ENCODE data around the gene GNG8. TPM values are rescaled to one million over a fixed set of nuclear protein-coding genes. Genes with fewer than 3 reads are reported as not detected.

Gene GNG8
- total RNA-seq, 2 donors from 2014 or later, result not detected

- no peak for TF ChIP-seq CTCF (IDR thresholded peaks at IDR 0.05)
- no peak for TF ChIP-seq POLR2A (IDR thresholded peaks at IDR 0.05)
- WGBS, 2 donors, result 79 to 88% methylated on average over 3 of the region's 3 CpGs
These were observed 44.1 kb downstream of the GNG8 start for GRCh38 chr19:46591870-46592269.

DNA sequence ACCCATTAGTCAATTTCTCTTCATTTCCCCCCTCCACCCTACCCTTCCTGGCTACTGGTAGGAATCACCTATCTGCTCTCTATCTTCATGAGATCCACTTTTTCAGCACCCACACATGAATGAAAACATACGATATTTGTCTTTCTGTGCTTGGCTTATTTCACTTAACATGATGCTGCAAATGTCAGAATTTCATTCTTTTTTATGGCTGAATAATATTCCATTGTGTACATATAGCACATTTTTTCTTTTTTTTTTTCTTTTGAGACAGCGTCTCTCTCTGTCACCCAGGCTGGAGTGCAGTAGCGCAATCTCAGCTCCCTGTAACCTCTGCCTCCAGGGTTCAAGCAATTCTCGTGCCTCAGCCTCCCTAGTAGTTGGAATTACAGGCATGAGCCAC, 44.7 kb downstream of the GNG8 start:
- Histone ChIP-seq H3K27me3 (no peaks in the 10 kb centered on the region), H3K4me3 (no peak overlapping the region), H3K9me3 (no peaks in the 10 kb centered on the region), H3K4me1 (no peaks in the 10 kb centered on the region), H3K36me3 (replicated peaks in 1 of 2; ENCODE audit: insufficient read depth in 1 of 2, low read depth in 2 of 2) (no peaks in the 10 kb centered on the region), H3K27ac (no peak overlapping the region)
- 94 to 98% methylated on average over 4 of the region's 4 CpGs for WGBS, 2 donors
- intact Hi-C loops (cut with DNase I), result no loop called here
- ATAC-seq (no peak), DNase-seq (no peak)
- TF ChIP-seq POLR2A (IDR thresholded peaks at IDR 0.05), result no peak
- TF ChIP-seq CTCF (IDR thresholded peaks at IDR 0.05), result no peak

More at GRCh38 chr19:46591870-46592269, 44.1 kb downstream of the GNG8 start:
- no peak for DNase-seq
- ATAC-seq, result no peak
- Histone ChIP-seq H3K27me3 (no peaks in the 10 kb centered on the region), H3K36me3 (replicated peaks in 1 of 2; ENCODE audit: insufficient read depth in 1 of 2, low read depth in 2 of 2) (no peaks in the 10 kb centered on the region), H3K27ac (no peak overlapping the region), H3K9me3 (no peaks in the 10 kb centered on the region), H3K4me3 (no peak overlapping the region), H3K4me1 (no peaks in the 10 kb centered on the region)
- intact Hi-C loops (cut with DNase I), result no loop called here

DNA sequence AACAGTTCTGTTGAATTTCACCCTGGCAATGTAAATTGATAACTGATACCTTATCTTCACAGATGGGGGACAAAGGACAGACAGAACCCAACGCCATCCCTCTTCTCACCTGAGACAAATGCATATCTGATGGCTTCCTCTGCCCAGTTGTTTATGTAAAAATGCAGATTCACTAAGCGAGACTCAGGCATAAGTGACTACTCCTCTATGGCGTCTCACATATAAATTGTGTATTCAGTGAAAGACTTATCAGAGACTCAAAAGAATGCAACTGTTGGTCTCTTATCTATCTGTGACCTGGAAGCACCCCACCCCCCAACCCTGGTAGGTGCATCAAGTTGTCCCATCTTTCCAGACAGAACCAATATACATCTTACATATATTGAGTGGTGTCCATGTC, 48.1 kb downstream of the GNG8 start:
- ATAC-seq, result no peak
- intact Hi-C loops (cut with DNase I), result no loop called here
- H3K27ac ChIP-seq, result no peak overlapping the region
- no peak overlapping the region for H3K4me3 ChIP-seq
- WGBS, 2 donors, result 80 to 90% methylated on average over 3 of the region's 3 CpGs
- no peaks in the 10 kb centered on the region for H3K4me1 ChIP-seq
- TF ChIP-seq POLR2A (IDR thresholded peaks at IDR 0.05), result no peak
- TF ChIP-seq CTCF (IDR thresholded peaks at IDR 0.05), result no peak
- no peak for DNase-seq
- no peaks in the 10 kb centered on the region for H3K9me3 ChIP-seq
- H3K27me3 ChIP-seq, result no peaks in the 10 kb centered on the region
- H3K36me3 ChIP-seq (replicated peaks in 1 of 2; ENCODE audit: insufficient read depth in 1 of 2, low read depth in 2 of 2), result no peaks in the 10 kb centered on the region

DNA sequence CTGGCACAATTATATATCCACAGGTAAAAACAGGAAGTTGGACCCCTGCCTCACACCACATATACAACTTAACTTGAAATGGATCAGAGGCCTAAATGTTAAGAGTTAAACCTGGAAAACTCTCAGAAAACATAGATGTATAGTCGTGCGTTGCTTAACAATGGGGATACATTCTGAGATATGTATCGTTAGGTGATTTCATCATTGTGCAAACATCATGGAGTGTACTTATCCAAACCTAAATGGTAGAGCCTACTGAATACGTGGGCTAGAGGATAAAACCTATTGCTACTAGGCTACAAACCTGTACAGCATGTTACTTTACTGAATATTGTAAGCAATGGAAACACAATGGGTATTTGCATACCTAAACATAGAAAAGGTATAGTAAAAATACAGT, 49.7 kb downstream of the GNG8 start:
- ATAC-seq (no peak), DNase-seq (no peak)
- Histone ChIP-seq H3K9me3 (no peaks in the 10 kb centered on the region), H3K36me3 (replicated peaks in 1 of 2; ENCODE audit: insufficient read depth in 1 of 2, low read depth in 2 of 2) (no peaks in the 10 kb centered on the region), H3K4me3 (no peak overlapping the region), H3K4me1 (no peaks in the 10 kb centered on the region), H3K27me3 (no peaks in the 10 kb centered on the region), H3K27ac (no peak overlapping the region)
- WGBS, 2 donors, result 62 to 84% methylated on average over 4 of the region's 4 CpGs
- intact Hi-C loops (cut with DNase I), result no loop called here
- TF ChIP-seq CTCF (IDR thresholded peaks at IDR 0.05), result no peak
- no peak for TF ChIP-seq POLR2A (IDR thresholded peaks at IDR 0.05)

- TF ChIP-seq POLR2A (IDR thresholded peaks at IDR 0.05), result no peak
- no peak for TF ChIP-seq CTCF (IDR thresholded peaks at IDR 0.05)
- H3K36me3 ChIP-seq (replicated peaks in 1 of 2; ENCODE audit: insufficient read depth in 1 of 2, low read depth in 2 of 2), result no peaks in the 10 kb centered on the region
- intact Hi-C loops (cut with DNase I), result no loop called here
- no peak overlapping the region for H3K27ac ChIP-seq
- no peak for ATAC-seq
- H3K27me3 ChIP-seq, result no peaks in the 10 kb centered on the region
- no peaks in the 10 kb centered on the region for H3K9me3 ChIP-seq
- 74 to 84% methylated on average over 1 of the region's 1 CpG for WGBS, 2 donors
- no peak for DNase-seq
- H3K4me3 ChIP-seq, result no peak overlapping the region
- H3K4me1 ChIP-seq, result no peaks in the 10 kb centered on the region
These were observed 50.5 kb downstream of the GNG8 start for GRCh38 chr19:46585539-46585938.
